H9 (cell line): ENCODE data around the gene ZDHHC19. TPM values are rescaled to one million over a fixed set of nuclear protein-coding genes. Genes with fewer than 3 reads are reported as not detected.

Source experiments
- DNase-seq: peaks from one replicate; pipeline ENCODE4 v3.0.0-alpha.2; 2017
- H2AFZ ChIP-seq: one replicate; pipeline ENCODE4 v1.6.1; 2013; ENCODE audit warnings: mild to moderate bottlenecking, low read length, control low read depth, moderate library complexity
- H2AK5ac ChIP-seq: 2 replicates; pipeline ENCODE4 v1.6.1; 2013; ENCODE audit warnings: low read length, control low read depth, mixed read lengths; ENCODE audit not compliant: insufficient read length
- H2BK120ac ChIP-seq: one replicate; pipeline ENCODE4 v1.6.1; 2013; ENCODE audit warnings: low read depth, mild to moderate bottlenecking, low read length, control low read depth, inconsistent platforms; ENCODE audit not compliant: poor library complexity, severe bottlenecking
- H2BK12ac ChIP-seq: 2 replicates; pipeline ENCODE4 v1.6.1; 2013; ENCODE audit warnings: low read length, control low read depth, mixed read lengths, low read depth; ENCODE audit not compliant: insufficient read length
- H2BK15ac ChIP-seq: 2 replicates; pipeline ENCODE4 v1.6.1; 2013; ENCODE audit warnings: low read depth, low read length, control low read depth
- H2BK20ac ChIP-seq: one replicate; pipeline ENCODE4 v1.6.1; 2013; ENCODE audit warnings: low read depth, mild to moderate bottlenecking, low read length, control low read depth, inconsistent platforms; ENCODE audit not compliant: poor library complexity, severe bottlenecking
- H2BK5ac ChIP-seq: 2 replicates; pipeline ENCODE4 v1.6.1; 2013; ENCODE audit warnings: low read length, control low read depth, mixed read lengths; ENCODE audit not compliant: insufficient read length
- H3K14ac ChIP-seq: 2 replicates; pipeline ENCODE4 v1.6.1; 2013; ENCODE audit warnings: low read length, control low read depth; ENCODE audit not compliant: insufficient read depth
- H3K18ac ChIP-seq: 2 replicates; pipeline ENCODE4 v1.6.1; 2013; ENCODE audit warnings: low read depth, mild to moderate bottlenecking, mixed read lengths, low read length, control low read depth; ENCODE audit not compliant: insufficient read length
- H3K23ac ChIP-seq: 2 replicates; pipeline ENCODE4 v1.6.1; 2013; ENCODE audit warnings: low read length, control low read depth, mixed read lengths, low read depth; ENCODE audit not compliant: insufficient read length
- H3K23me2 ChIP-seq: 2 replicates; pipeline ENCODE4 v1.6.1; 2013; ENCODE audit warnings: low read depth, mild to moderate bottlenecking, mixed read lengths, low read length, control low read depth; ENCODE audit not compliant: insufficient read length, poor library complexity, severe bottlenecking
- H3K27ac ChIP-seq: 2 replicates; pipeline ENCODE4 v1.5.1; 2013; ENCODE audit warnings: low read length, control low read depth, mixed read lengths, low read depth; ENCODE audit not compliant: insufficient read length
- H3K27me3 ChIP-seq: 2 replicates; pipeline ENCODE4 v1.6.1; 2013; ENCODE audit warnings: low read length, control low read depth, inconsistent platforms; ENCODE audit not compliant: insufficient read depth
- H3K4ac ChIP-seq: 2 replicates; pipeline ENCODE4 v1.6.1; 2013; ENCODE audit warnings: low read depth, mild to moderate bottlenecking, control low read depth, inconsistent platforms, low read length, moderate library complexity
- H3K4me1 ChIP-seq: 2 replicates; pipeline ENCODE4 v1.6.1; 2013; ENCODE audit warnings: low read length, control low read depth, inconsistent platforms; ENCODE audit not compliant: insufficient read depth
- H3K4me2 ChIP-seq: 2 replicates; pipeline ENCODE4 v1.6.1; 2013; ENCODE audit warnings: low read length, control low read depth, mixed read lengths; ENCODE audit not compliant: insufficient read length, insufficient read depth
- H3K56ac ChIP-seq: 2 replicates; pipeline ENCODE4 v1.6.1; 2013; ENCODE audit warnings: low read depth, mild to moderate bottlenecking, mixed read lengths, low read length, control low read depth; ENCODE audit not compliant: insufficient read length
- H3K79me1 ChIP-seq: 2 replicates; pipeline ENCODE4 v1.6.1; 2013; ENCODE audit warnings: low read depth, mild to moderate bottlenecking, moderate library complexity, low read length, control low read depth, inconsistent platforms; ENCODE audit not compliant: insufficient read depth, poor library complexity, severe bottlenecking
- H3K79me2 ChIP-seq: 2 replicates; pipeline ENCODE4 v1.6.1; 2013; ENCODE audit warnings: low read length, control low read depth, inconsistent platforms; ENCODE audit not compliant: insufficient read depth
- H3K9ac ChIP-seq: 2 replicates; pipeline ENCODE4 v1.6.1; 2013; ENCODE audit warnings: low read length, control low read depth, mixed read lengths; ENCODE audit not compliant: insufficient read length; ENCODE audit errors: extremely low read depth
- H3K9me3 ChIP-seq: one replicate; pipeline ENCODE4 v1.6.1; 2013; ENCODE audit warnings: low read depth, low read length, inconsistent platforms; ENCODE audit not compliant: control insufficient read depth
- H3T11ph ChIP-seq: one replicate; pipeline ENCODE4 v1.6.1; 2013; ENCODE audit warnings: mild to moderate bottlenecking, low read length, control low read depth, inconsistent platforms
- H4K20me1 ChIP-seq: one replicate; pipeline ENCODE4 v1.6.1; 2013; ENCODE audit not compliant: control insufficient read depth, insufficient read length, insufficient read depth
- H4K5ac ChIP-seq: 2 replicates; pipeline ENCODE4 v1.6.1; 2013; ENCODE audit warnings: low read depth, mild to moderate bottlenecking, mixed read lengths, low read length, control low read depth; ENCODE audit not compliant: insufficient read length
- H4K8ac ChIP-seq: replicated peaks from 2 replicates; pipeline ENCODE4 v1.6.1; 2013; ENCODE audit warnings: low read length, control low read depth, mixed read lengths, low read depth; ENCODE audit not compliant: insufficient read length
- H4K91ac ChIP-seq: 2 replicates; pipeline ENCODE4 v1.6.1; 2013; ENCODE audit warnings: low read depth, mild to moderate bottlenecking, moderate library complexity, mixed read lengths, low read length, control low read depth; ENCODE audit not compliant: insufficient read length
- H3K27ac Mint-ChIP-seq, 3 experiments: 2 replicates in 2 of 3; 3 replicates in 1 of 3; pipeline ENCODE4 v1.8.0; 2020 to 2021; ENCODE audit warnings: mixed read lengths in 3 of 3, mild to moderate bottlenecking in 1 of 3, moderate library complexity in 1 of 3
- H3K27me3 Mint-ChIP-seq: 2 replicates; pipeline ENCODE4 v1.8.0; 2021; ENCODE audit warnings: low read depth, mild to moderate bottlenecking, moderate library complexity, mixed read lengths
- H3K36me3 Mint-ChIP-seq, 3 experiments: 2 replicates in 2 of 3; 3 replicates in 1 of 3; pipeline ENCODE4 v1.8.0; 2020 to 2021; ENCODE audit warnings: low read depth in 3 of 3, mixed read lengths in 3 of 3; ENCODE audit not compliant: insufficient read depth in 1 of 3
- H3K4me1 Mint-ChIP-seq, 2 experiments: 2 replicates each; pipeline ENCODE4 v1.8.0; 2020; ENCODE audit warnings: mixed read lengths in 2 of 2
- H3K4me3 Mint-ChIP-seq, 2 experiments: 2 replicates in 1 of 2; 3 replicates in 1 of 2; pipeline ENCODE4 v1.8.0; 2020 to 2021; ENCODE audit warnings: mild to moderate bottlenecking in 2 of 2, mixed read lengths in 2 of 2, moderate library complexity in 1 of 2
- H3K9me3 Mint-ChIP-seq, 2 experiments: 2 replicates in 1 of 2; 3 replicates in 1 of 2; pipeline ENCODE4 v1.8.0; 2020; ENCODE audit warnings: mild to moderate bottlenecking in 2 of 2, mixed read lengths in 2 of 2, moderate library complexity in 1 of 2
- CTCF ChIP-seq: fragments of 200-600 bp; sonication (generic); conservative IDR thresholded peaks from 3 replicates; pipeline ENCODE4 v1.8.0; 2021; ENCODE audit warnings: antibody characterized with exemption, mild to moderate bottlenecking
- WGBS: extraction: QIAGEN DNeasy Blood & Tissue Kit; methylation state at CpG from one replicate; pipeline ENCODE4 v1.1.7; 2013; ENCODE audit warnings: missing lambda C conversion rate, low lambda C conversion rate, mixed read lengths; ENCODE audit not compliant: insufficient read length; ENCODE audit errors: extremely low coverage; 5-methylcytosine and 5-hydroxymethylcytosine counted together
- total RNA-seq: library from RNA; stranded (reverse); gene quantifications from 2 replicates; pipeline ENCODE4 v1.2.1, GENCODE V29; 2021

Gene ZDHHC19
- total RNA-seq, 1 experiment from 2014 or later: 2.2 TPM

DNA sequence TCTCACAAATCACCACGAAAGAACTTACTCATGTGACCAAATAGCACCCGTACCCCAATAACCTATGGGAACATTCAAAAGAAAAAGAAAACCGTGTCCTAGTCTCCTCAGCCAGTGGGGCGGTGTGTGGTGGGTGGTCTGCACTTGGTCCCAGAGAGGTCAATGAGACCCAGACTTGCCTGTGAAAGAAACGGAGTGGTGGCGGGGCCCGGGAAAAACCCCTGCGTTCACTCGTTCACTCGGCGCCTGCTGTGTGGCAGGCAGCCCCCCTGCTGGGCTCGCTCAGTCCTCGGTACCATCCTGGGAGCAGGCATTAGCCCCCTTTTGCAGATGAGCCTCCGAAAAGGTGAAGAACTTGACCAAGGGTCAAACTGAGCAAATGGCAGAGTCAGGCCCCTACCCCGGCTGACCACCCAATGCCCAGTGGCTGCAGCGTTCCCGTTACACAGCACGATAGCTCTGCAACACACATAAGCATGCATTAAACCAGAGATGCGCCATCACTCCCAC lies 36.0 kb downstream of the ZDHHC19 start:
- DNase-seq: no peak
- no peak overlapping the region for H3K56ac ChIP-seq
- no CpG with 5 or more reads among the region's 19 CpGs for WGBS
- no peak overlapping the region for H4K5ac ChIP-seq
- no peak overlapping the region for H3K9ac ChIP-seq
- H3K4me2 ChIP-seq: no peak overlapping the region
- H3K4ac ChIP-seq: no peak overlapping the region
- H3K27me3 ChIP-seq: no peaks in the 10 kb centered on the region
- Mint-ChIP-seq H3K4me3 (no peak overlapping the region), H3K27ac (no peak overlapping the region), H3K27me3 (no peaks in the 10 kb centered on the region), H3K4me1 (peaks cover 20 to 24% of the 10 kb centered on the region in 2 experiments), H3K9me3 (peaks cover 0 to 4% of the 10 kb centered on the region in 2 experiments; a peak in 1 of 5 replicates), H3K36me3 (no peaks in the 10 kb centered on the region)
- H3K79me1 ChIP-seq: no peaks in the 10 kb centered on the region
- no peak overlapping the region for H2BK15ac ChIP-seq
- H2AFZ ChIP-seq: no peak overlapping the region
- H2BK120ac ChIP-seq: no peak overlapping the region
- no peak overlapping the region for H3K23ac ChIP-seq
- H4K20me1 ChIP-seq: no peaks in the 10 kb centered on the region
- H3K14ac ChIP-seq: no peak overlapping the region
- no peaks in the 10 kb centered on the region for H3K9me3 ChIP-seq
- H4K91ac ChIP-seq: no peak overlapping the region
- no peaks in the 10 kb centered on the region; the same call in 1 of the 2 replicates for H3K4me1 ChIP-seq
- H3K27ac ChIP-seq: no peak overlapping the region
- H3K18ac ChIP-seq: no peak overlapping the region
- no peaks in the 10 kb centered on the region for H3K23me2 ChIP-seq
- H2BK20ac ChIP-seq: no peak overlapping the region
- no peak for TF ChIP-seq CTCF
- H4K8ac ChIP-seq: no peak overlapping the region
- H2BK5ac ChIP-seq: no peak overlapping the region
- no peak overlapping the region for H2AK5ac ChIP-seq
- H3T11ph ChIP-seq: no peak overlapping the region
- H2BK12ac ChIP-seq: no peak overlapping the region
- no peaks in the 10 kb centered on the region for H3K79me2 ChIP-seq
